Activated B cell treated with CpG ODN at 0.5 μM for 24 hours (primary cell): Measurements from ENCODE around the gene SLC44A4. TPM values are rescaled to one million over a fixed set of nuclear protein-coding genes. Genes with fewer than 3 reads are reported as not detected.
"Not testable (repeated sequence)": the region's sequence is repeated elsewhere in the genome, so short reads cannot be mapped to it uniquely, and the experiment has no call there.

Source experiments
- ATAC-seq: fragments of 200-7000 bp; cut with Tn5 transposase; one replicate; pipeline ENCODE4 v1.10.0; 2021; ENCODE audit warnings: low read depth, mild to moderate bottlenecking, moderate library complexity
- CTCF ChIA-PET: fragments of 350-600 bp; sonication (Branson Sonifier 250); formaldehyde crosslinking; loops from one replicate; lab custom pipeline; 2021; ENCODE audit warnings: antibody characterized with exemption; lab: Charles Lee
- POLR2A ChIA-PET: fragments of 350-600 bp; sonication (Branson Sonifier 250); formaldehyde crosslinking; loops from one replicate; lab custom pipeline; 2021; ENCODE audit warnings: antibody characterized with exemption; lab: Charles Lee
- DNase-seq: peaks from one replicate; pipeline ENCODE4 v3.0.0; 2022
- H3K27ac Mint-ChIP-seq: one replicate; pipeline ENCODE4 v1.8.0; 2020; ENCODE audit warnings: mixed read lengths
- H3K27me3 Mint-ChIP-seq: one replicate; pipeline ENCODE4 v1.8.0; 2021; ENCODE audit warnings: mixed read lengths
- H3K36me3 Mint-ChIP-seq: one replicate; pipeline ENCODE4 v1.8.0; 2021; ENCODE audit warnings: low read depth, mixed read lengths
- H3K4me1 Mint-ChIP-seq: one replicate; pipeline ENCODE4 v1.8.0; 2021; ENCODE audit warnings: mixed read lengths
- H3K4me3 Mint-ChIP-seq: one replicate; pipeline ENCODE4 v1.8.0; 2020; ENCODE audit warnings: mild to moderate bottlenecking, mixed read lengths
- H3K9me3 Mint-ChIP-seq: one replicate; pipeline ENCODE4 v1.8.0; 2020; ENCODE audit warnings: mixed read lengths
- intact Hi-C: fragments of 100-400 bp; cut with micrococcal nuclease; formaldehyde crosslinking; loops from one replicate; pipeline ENCODE4 v1.15.1; 2024
- total RNA-seq: library from RNA; stranded (reverse); gene quantifications from 2 replicates; pipeline ENCODE4 v1.2.3, GENCODE V29; 2022
- TF ChIP-seq, protein P1 (sequence below): fragments of 200-600 bp; IDR thresholded peaks from one replicate; pipeline ENCODE4 v1.8.0; 2022; ENCODE audit warnings: antibody characterized with exemption, mild to moderate bottlenecking

SLC44A4 gene
- total RNA-seq, 1 donor from 2014 or later: not detected

DNA sequence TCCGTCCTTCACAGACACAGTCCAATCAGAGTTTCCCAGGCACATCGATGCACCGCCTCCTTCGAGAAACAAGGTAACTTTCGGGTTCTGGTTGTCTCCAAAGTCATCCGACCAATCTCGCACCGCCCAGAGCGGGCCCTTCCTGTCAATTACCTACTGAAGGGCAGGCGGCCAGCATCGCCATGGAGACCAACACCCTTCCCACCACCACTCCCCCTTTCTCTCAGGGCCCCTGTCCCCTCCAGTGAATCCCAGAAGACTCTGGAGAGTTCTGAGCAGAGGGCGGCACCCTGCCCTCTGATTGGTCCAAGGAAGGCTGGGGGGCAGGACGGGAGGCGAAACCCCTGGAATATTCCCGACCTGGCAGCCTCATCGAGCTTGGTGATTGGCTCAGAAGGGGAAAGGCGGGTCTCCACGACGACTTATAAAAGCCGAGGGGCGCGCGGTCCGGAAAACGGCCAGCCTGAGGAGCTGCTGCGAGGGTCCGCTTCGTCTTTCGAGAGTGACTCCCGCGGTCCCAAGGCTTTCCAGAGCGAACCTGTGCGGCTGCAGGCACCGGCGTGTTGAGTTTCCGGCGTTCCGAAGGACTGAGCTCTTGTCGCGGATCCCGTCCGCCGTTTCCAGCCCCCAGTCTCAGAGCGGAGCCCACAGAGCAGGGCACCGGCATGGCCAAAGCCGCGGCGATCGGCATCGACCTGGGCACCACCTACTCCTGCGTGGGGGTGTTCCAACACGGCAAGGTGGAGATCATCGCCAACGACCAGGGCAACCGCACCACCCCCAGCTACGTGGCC is 51.3 kb downstream of the SLC44A4 start, which contains the start of gene HSPA1B:
HSPA1B (plus strand) TSS at position 453 of the 794 bp plus-strand sequence; CDS start at position 666, 213 bp downstream.
- Mint-ChIP-seq H3K4me1 (peaks cover 40% of the 10 kb centered on the region), H3K9me3 (no peaks in the 10 kb centered on the region), H3K27me3 (no peaks in the 10 kb centered on the region), H3K4me3 (peak within 1 kb of the TSS; percentile 91), H3K36me3 (no peaks in the 10 kb centered on the region), H3K27ac (peak within 1 kb of the TSS; percentile 99)
- ChIA-PET POLR2A (interaction anchor here (0.6 to 2.9 kb wide), 17 partner anchors 9 to 286 kb away, joined by 3 to 20 read pairs (median 5); partner anchors contain the start of genes ABHD16A, DDX39B, GPANK1 and HSPA1A), CTCF (interaction anchor here (0.7 to 2.0 kb wide), 5 partner anchors 98 to 274 kb away, joined by 3 to 12 read pairs (median 3); partner anchors contain the start of genes DDAH2 and LY6G5C)
- TF ChIP-seq, protein P1, sequence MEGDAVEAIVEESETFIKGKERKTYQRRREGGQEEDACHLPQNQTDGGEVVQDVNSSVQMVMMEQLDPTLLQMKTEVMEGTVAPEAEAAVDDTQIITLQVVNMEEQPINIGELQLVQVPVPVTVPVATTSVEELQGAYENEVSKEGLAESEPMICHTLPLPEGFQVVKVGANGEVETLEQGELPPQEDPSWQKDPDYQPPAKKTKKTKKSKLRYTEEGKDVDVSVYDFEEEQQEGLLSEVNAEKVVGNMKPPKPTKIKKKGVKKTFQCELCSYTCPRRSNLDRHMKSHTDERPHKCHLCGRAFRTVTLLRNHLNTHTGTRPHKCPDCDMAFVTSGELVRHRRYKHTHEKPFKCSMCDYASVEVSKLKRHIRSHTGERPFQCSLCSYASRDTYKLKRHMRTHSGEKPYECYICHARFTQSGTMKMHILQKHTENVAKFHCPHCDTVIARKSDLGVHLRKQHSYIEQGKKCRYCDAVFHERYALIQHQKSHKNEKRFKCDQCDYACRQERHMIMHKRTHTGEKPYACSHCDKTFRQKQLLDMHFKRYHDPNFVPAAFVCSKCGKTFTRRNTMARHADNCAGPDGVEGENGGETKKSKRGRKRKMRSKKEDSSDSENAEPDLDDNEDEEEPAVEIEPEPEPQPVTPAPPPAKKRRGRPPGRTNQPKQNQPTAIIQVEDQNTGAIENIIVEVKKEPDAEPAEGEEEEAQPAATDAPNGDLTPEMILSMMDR: no peak
- peak; percentile 70 for DNase-seq
- intact Hi-C loops: loop anchor here (1.0 to 2.0 kb wide), 2 partner anchors 124 to 175 kb away; partner anchors contain the start of genes ABHD16A and BAG6
- peak; percentile 76 for ATAC-seq

DNA sequence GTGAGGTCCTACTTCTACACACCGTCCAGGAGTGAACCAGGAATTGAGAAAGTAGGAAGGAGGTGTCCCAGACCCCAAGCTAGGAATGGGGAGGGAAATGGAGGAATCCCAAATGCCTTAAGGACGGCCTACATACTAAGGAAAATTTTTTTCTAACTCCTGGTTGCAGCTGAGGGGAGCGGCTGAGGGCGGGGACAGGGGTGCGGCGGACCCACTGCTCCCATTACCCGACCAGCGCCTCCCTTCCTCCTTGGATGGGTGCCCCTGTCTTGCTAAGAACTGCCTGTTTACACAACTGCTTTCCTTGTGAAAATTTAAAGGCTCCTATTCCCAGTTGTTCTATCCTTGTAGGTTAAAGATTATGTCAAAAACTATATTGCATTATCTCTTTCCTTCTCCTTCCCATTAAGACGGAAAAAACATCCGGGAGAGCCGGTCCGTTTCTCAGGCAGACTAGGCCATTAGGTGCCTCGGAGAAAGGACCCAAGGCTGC is 52.0 kb downstream of the SLC44A4 start:
- Mint-ChIP-seq H3K9me3 (no peaks in the 10 kb centered on the region), H3K4me1 (peaks cover 44% of the 10 kb centered on the region), H3K27ac (peak overlapping the region; percentile 99), H3K36me3 (no peaks in the 10 kb centered on the region), H3K4me3 (peak overlapping the region; percentile 91), H3K27me3 (no peaks in the 10 kb centered on the region)
- POLR2A ChIA-PET: interaction anchor here (0.6 to 2.9 kb wide), 21 partner anchors 9 to 285 kb away, joined by 3 to 20 read pairs (median 6); partner anchors contain the start of genes ABHD16A, BAG6, CLIC1 and DDX39B
- TF ChIP-seq, protein P1: no peak
- intact Hi-C loops: loop anchor here (1.0 to 2.0 kb wide), 2 partner anchors 124 to 174 kb away; partner anchors contain the start of genes ABHD16A and BAG6
- CTCF ChIA-PET: interaction anchor here (0.7 to 2.0 kb wide), 5 partner anchors 97 to 274 kb away, joined by 3 to 12 read pairs (median 3); partner anchors contain the start of genes DDAH2 and LY6G5C
- peak; percentile 10 for ATAC-seq
- DNase-seq: no peak

DNA sequence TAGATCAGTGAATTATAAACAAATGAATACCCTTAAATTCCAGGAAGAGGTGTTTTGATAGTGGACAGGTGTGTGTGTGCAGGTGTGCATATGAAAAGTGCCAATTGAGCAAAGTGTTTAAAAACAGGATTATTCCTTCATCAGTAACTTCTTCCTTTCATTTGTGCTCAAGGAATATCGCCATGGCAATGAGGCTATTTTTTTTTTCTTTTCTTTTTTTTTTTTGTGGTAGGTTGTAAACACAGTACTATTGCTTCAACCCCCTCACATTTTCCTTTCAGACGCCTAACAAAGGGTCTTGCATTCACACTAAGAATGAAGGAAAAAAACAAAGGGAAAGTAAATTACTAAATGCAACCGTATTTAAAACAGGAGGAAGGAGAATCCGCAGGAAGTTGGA is 53.2 kb downstream of the SLC44A4 start:
- POLR2A ChIA-PET: interaction anchor here (2.9 kb wide), 1 partner anchor 122 kb away, joined by 6 read pairs; the partner anchor contains the start of gene ABHD16A
- TF ChIP-seq, protein P1: no peak
- no peaks in the 10 kb centered on the region for H3K9me3 Mint-ChIP-seq
- peak overlapping the region; percentile 99 for H3K27ac Mint-ChIP-seq
- H3K4me3 Mint-ChIP-seq: no peak overlapping the region
- H3K27me3 Mint-ChIP-seq: no peaks in the 10 kb centered on the region
- CTCF ChIA-PET: no interaction called here
- DNase-seq (no peak), ATAC-seq (no peak)
- intact Hi-C loops: no loop called here
- H3K36me3 Mint-ChIP-seq: no peaks in the 10 kb centered on the region
- peaks cover 44% of the 10 kb centered on the region for H3K4me1 Mint-ChIP-seq

DNA sequence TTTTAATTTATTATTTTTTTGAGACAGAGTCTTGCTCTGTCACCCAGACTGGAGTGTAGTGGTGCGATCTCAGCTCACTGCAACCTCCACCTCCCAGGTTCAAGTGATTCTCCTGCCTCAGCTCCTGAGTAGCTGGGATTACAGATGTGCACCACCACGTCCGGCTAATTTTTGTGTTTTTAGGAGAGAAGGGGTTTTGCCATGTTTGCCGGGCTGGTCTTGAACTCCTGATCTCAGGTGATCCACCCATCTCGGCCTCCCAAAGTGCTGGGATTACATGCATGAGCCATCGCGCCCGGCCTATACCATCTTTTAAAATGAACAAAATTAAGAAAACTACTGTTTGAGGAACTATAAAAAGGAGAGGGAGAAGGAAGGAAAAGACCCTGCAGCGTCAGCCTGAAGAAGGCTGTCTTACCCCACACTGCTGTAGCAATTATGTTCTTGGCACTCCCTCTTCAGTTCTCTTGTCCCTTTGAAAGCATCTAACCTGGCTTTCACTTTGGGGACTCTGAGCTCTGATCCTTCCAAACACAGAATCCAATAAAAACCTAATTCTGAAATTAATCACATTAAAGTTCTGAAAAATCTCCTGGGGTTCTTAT is 55.1 kb downstream of the SLC44A4 start:
- H3K27ac Mint-ChIP-seq, H3K9me3 Mint-ChIP-seq, H3K36me3 Mint-ChIP-seq, intact Hi-C loops, DNase-seq, CTCF ChIA-PET, H3K27me3 Mint-ChIP-seq, H3K4me3 Mint-ChIP-seq, ATAC-seq: not testable (repeated sequence)
- peaks cover 36% of the 10 kb centered on the region for H3K4me1 Mint-ChIP-seq
- POLR2A ChIA-PET: interaction anchor here (0.9 to 1.9 kb wide), 4 partner anchors 9 to 171 kb away, joined by 3 to 8 read pairs (median 4); partner anchors contain the start of genes BAG6 and VARS1
